Eye (tissue), 1 donor: ENCODE measurements around the gene MYCBP2.
"Not testable (repeated sequence)": the region's sequence is repeated elsewhere in the genome, so short reads cannot be mapped to it uniquely, and the experiment has no call there.

Experiments used
- DNase-seq: peaks from one replicate; pipeline ENCODE4 v3.0.0-alpha.2; 2015

The MYCBP2 gene

DNA sequence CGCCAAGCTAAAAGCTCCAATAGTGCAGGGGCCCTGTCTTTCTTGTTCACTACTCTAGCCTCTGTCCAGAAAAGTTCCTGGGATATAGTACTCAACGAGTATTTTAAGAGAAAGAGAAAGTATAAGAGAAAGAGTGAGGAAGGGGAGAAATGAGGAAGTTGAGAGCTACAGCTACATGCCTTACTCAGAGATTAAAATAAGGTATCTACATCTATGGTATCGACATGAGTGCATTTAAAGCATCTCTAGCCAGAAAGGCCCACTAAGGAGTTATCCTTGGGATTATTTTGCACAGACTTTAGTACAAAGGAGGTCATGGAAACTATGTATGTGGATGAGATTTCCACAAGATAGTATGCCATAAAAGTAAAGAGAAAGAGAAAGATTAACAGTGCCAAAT lies 28.5 kb downstream of the MYCBP2 start:
- no peak for DNase-seq

DNA sequence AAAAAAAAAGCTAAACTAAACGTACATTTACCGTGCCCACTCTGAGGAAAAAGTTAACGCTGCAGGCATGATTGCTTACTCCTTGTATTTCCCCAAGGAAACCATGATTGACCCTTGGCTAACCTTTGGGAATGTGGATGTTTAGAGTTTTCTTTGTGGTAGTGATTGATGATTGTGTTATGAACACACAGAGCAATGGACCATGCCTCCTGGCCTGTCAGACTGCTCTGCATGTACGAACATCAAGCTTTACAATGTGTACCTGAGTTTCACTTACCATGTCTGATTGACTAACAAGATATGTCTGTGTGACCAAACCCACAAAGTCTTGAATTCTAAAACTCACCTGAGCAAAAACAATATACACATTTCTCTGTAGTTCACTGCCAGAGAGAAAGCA lies 35.1 kb downstream of the MYCBP2 start:
- DNase-seq: no peak

DNA sequence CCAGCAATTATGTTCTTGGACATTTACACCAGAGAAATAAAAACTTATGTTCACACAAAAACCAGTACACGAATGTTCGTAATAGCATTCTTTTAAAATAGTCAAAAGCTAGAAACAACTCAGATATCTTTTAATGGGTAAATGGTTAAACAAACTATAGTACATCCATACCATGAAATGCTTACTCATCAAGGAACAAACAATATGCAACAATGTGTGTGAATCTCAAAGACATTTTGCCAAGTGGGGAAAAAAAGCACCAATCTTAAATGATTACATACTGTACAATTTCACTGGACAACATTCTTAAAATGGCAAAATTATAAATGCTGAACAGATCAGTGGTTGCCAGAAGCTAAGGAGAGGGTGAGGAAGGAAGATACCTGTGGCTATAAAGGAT lies 36.6 kb downstream of the MYCBP2 start:
- DNase-seq: no peak

DNA sequence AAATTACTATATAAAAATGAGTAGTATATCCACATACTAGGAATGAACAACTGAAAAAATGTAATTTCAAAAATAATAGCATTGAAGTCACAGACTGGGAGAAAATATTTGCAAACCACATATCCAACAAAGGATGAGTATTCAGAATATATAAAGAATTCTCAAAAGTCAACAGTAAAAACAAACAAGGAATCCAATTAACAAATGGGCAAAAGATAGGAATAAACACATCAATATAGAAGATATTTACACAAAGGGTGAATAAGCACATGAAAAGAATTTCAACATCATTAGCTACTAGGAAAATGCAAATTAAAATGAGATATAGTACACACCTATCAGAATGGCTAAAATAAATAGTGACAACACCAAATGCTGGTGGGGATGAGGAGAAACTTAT lies 37.0 kb downstream of the MYCBP2 start:
- DNase-seq: no peak

DNA sequence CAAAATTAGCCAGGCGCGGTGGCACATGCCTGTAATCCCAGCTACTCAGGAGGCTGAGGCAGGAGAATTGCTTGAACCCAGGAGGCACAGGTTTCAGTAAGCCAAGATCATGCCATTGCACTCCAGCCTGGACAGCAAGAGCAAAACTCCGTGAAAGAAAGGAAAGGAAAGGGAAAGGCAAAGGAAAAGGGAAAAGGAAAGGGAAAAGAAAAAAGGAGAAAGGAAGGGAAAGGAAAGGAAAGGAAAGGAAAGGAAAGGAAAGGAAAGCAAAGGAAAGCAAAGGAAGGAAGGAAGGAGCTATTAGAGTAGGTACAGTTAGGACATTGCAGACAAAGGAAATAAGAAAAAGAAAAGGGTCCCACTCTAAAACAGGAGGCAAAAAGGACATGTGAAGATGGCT lies 41.3 kb downstream of the MYCBP2 start:
- DNase-seq: not testable (repeated sequence)

DNA sequence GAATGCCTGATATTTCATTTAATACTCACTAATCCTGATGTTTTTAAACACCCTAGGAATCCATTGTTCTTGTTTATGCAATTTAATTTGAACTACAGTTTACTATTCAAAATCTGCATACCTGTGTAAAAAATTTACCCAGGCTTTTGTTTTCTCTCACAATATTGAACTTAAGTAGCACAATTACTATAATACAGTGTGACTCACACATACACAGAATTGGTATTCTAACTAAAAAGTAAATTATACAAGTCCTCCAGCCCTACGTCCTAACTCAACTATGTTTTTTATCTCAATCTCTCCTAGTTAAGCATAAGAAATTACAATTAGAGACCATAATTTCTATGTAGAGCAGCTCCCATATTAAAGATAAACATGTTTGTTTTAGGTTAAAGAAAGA lies 41.8 kb downstream of the MYCBP2 start:
- no peak for DNase-seq

DNA sequence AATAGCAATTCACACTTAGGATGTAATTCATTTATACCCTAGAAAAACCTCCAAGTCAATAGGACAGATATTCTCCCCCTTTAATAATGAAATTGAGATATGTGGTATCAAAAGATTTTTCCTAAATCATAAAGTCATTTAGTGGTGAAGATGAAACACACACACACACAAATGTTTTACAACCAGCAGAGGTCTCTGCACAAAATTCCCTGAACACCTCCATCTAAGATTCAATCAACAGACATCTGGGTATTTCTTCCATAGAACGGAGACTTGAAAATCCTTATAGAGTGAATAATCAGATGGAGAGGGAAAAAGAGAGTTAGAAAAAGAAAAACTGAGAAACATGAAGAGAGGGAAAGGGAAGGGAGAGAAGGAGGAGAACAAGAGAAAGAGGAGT lies 52.8 kb downstream of the MYCBP2 start:
- no peak for DNase-seq

GRCh38 chr13:77269141-77269540 lies 57.8 kb downstream of the MYCBP2 start:
- DNase-seq: no peak

- no peak for DNase-seq
These were observed 59.5 kb downstream of the MYCBP2 start for GRCh38 chr13:77267362-77267761.

- no peak for DNase-seq
These were observed 61.6 kb downstream of the MYCBP2 start for GRCh38 chr13:77265336-77265735.

DNA sequence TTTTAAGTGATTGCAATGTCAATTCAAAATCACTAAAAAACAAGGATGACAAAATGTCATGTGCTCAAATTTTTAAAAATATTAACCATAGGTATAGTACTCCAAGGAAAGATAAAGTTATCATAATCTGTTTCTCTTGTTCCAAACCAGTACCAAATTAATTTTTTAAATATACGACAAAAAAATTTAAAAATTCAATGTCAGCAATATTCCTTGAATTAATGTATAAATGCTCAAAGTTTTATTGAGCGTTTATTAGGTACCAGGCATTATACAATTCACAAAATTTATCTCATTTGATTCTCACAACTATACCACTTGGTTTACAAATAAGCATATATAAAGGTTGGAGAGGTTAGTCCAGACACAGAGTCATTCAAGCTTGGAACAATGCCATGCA lies 64.7 kb downstream of the MYCBP2 start:
- no peak for DNase-seq

- DNase-seq: no peak
These were observed 75.9 kb downstream of the MYCBP2 start for GRCh38 chr13:77250975-77251374.

DNA sequence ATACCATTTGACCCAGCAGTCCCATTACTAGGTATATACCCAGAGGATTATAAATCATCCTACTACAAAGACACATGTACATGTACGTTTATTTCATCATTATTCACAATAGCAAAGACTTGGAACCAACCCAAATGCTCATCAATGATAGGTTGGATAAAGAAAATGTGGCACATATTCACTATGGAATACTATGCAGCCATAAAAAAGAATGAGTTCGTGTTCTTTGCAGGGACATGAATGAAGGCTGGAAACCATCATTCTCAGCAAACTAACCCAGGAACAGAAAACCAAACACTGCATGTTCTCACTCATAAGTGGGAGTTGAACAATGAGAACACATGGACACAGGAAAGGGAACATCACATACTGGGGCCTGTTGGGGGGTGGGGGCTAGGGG lies 81.7 kb downstream of the MYCBP2 start:
- DNase-seq: not testable (repeated sequence)

DNA sequence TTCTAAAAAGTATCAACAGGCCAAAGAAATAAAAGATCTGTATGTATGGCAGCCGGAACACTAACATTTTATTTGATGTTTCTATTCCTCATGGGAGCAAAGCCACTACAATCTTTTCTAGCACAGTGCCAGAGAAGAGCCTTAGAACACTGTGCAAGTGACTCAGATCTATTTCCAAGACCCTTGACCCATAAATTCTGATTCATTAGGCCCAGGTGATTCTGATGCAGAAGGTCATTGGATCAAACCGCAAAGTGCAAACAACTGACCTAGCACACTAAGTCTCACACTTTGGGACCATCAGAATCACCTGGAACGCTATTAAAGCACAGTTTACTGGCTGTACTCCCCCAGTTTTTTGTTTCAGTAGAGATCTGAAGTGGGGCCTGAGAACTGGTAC lies 87.6 kb downstream of the MYCBP2 start:
- no peak for DNase-seq

DNA sequence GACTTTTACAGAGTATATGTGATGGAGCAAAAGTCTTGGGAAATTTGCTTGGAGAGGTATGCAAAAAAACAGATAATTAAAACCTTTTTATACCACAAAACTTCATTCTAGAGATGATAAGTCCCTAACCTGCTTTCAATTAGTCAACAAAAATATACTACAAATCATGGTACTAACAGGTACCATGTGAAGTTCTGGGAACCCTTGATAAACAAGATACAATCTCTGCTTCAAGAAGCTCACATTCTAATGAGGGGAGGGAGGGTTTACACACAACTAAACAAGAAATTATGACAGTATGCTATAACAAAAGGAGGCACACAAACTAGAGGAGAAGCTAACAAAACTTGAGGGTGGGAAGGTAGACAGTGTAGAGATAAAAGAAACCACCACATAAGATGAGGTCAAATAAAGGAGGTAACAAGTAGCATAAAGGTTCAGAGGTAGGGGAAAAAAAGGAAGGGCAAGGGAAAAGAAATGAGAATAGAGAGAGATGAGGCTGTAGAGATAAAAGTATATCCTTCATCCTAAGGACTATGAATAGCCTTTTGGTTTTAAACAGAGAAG lies 91.4 kb downstream of the MYCBP2 start:
- no peak for DNase-seq

DNA sequence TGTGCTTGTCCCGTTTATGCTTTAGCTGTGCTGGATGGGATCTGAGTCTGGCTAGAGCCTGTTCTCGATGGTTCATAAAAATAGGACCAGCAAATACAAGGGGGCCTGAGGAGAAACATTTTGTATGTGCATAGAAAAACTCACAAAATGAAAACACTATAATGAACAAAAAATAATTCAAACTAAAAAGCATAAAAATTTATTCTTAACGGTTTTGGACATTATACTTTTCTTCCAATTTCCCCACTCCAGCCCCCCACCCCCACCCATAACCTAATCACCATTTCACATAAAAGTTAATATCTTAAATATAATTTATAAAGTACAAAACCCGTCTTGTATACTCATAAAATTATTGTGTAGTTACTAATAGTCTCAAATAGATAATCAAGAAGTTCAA lies 93.7 kb downstream of the MYCBP2 start:
- DNase-seq: no peak

- DNase-seq: no peak
These were observed 96.3 kb downstream of the MYCBP2 start for GRCh38 chr13:77230560-77230959.

DNA sequence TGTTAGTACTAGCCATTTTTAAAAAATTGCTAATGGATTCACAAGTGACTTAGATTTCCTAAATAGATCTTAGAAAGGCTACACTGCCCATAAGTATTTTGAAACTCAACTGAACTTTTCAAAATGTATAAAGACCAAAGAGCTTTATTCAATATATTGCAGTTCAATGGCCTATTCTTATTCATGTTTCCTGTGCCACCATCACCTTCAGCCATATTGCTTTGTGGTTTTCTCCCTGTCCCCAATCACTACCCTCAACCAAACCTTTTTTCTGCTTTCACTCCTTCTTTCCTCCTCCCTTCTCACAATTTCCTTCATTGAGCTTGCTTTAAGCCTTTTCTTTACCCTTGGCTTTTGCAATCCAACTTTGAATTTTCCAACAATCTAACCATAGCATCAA lies 100.9 kb downstream of the MYCBP2 start:
- DNase-seq: no peak

DNA sequence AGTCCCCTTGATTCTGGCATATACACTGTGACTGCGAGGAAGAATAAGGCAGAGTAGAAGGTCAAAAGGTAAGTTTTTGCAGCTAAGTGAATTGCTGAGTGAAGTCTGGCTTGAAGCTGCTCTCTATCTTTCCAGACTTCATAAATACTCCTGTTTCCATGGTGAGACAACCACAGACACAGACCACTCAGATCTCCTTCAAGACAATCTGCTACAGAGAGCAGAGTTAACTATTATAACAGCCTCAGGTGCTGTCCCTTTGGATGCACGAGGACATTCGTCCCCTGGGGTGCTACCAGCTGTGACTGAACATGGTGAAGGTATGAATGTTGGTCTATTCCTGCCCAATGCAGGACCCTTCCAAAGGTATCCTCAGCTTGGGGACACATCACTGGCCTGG lies 104.0 kb downstream of the MYCBP2 start:
- DNase-seq: no peak

DNA sequence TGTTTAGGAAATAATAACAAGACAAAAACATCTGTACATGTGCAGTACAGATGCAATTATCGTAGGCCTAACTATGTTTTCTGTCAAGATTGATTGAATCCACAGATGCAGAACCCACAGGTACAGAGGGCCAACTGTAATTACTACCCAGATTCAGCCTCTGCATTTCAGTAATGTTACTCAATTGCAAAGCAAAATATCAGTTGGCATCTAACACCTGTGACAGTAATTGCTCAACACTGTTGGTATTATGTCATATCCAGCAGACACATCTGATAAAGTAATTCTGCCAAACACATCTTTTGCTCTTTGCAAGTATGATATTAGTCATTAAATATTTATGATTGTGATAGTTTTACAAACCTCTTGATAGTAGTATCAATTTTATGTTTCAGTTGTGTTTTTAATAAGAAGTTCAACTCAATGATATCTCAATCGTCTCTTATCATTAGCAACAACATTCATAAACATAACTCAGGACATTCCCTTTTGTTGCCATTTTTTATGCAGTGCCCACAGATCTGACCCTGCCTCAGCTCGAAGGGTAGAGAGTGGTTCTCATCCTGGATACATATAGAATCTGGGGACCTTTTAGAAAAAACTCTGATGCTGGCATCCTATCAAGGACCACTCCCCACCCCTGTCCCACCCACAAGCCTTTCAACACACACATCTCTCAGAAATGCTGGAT lies 104.7 kb downstream of the MYCBP2 start:
- no peak for DNase-seq

- DNase-seq: no peak
These were observed 107.5 kb downstream of the MYCBP2 start for GRCh38 chr13:77219401-77219800.

DNA sequence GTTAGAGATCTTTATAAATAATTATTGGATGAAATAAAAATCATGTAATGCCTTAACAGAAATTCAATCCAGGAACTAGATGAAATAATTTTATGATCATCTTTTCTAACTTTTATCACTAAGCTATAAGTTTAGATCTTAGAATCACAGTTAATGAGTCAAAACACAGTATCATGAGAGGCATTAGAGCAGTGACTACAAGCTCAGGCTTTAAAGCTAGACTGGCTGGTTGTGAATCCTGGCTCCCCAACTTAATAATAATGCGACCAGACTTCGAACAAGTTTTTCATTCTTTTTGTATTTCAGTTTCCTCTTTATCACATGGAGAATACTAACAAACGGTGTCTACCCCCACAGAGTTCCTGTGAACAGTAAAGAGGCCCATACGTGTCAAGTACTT lies 108.6 kb downstream of the MYCBP2 start:
- DNase-seq: no peak

GRCh38 chr13:77215543-77215942 lies 111.4 kb downstream of the MYCBP2 start:
- no peak for DNase-seq

DNA sequence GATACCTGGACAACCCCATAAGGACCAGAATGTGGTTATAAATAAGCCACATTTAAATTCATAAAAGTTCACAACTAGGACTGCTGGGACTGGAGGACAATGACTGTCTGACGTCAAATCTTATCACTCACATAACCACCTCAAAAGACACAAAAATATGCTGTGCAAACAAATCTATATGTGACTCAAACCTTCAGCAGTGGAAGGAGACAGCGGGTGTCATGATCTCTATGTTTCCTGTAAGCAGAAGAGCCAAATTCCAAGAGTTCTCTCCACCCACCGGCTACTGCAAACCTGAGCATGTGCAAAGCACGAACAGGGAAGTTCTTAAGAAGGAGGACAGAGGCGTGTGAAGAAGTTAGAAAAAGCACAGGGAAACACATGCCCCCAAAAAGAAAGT lies 113.2 kb downstream of the MYCBP2 start:
- DNase-seq: no peak

DNA sequence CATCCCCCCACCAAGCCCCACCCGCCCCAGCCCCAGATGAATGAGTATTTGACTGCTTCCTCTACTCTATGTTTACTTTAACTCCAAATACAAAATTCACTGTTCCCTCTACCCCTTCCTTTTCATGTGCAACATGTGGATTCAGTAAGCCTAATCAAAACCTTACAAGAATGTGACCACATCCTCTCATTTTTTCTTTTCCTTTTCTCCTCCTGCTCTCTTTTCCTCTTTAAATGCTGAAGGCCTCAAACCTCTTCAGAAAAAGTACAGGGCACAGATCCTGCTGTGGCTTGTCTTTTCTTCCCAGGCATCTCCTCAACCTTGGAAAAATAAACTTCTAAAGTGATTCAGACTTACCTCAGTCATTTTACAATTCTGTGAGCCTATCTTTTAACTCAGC lies 119.0 kb downstream of the MYCBP2 start:
- peak; percentile 23 for DNase-seq
